HepG2 (cell line): ENCODE results near the gene ODAD4. TPM values are rescaled to one million over a fixed set of nuclear protein-coding genes. Genes with fewer than 3 reads are reported as not detected.
A peak's percentile ranks its signal among the peaks of the same experiment; 100 is the strongest.

Experiments
- ATF7-NPFF ChIP-seq: sonication (generic); formaldehyde crosslinking; IDR thresholded peaks from 2 replicates; pipeline ENCODE4 v1.8.1; 2023; ENCODE audit warnings: mild to moderate bottlenecking, low read depth, missing genetic modification reagents, moderate library complexity
- BORCS8-MEF2B ChIP-seq: sonication (generic); formaldehyde crosslinking; IDR thresholded peaks from 2 replicates; pipeline ENCODE4 v1.8.0; 2022; ENCODE audit warnings: mild to moderate bottlenecking, missing genetic modification reagents
- CEBPG ChIP-seq: IDR thresholded peaks from 2 replicates; pipeline ENCODE4 v1.6.1; 2016
- ESRRA ChIP-seq: sonication (generic); formaldehyde crosslinking; IDR thresholded peaks from 2 replicates; pipeline ENCODE4 v1.5.1; 2020; ENCODE audit warnings: mild to moderate bottlenecking, low read depth, missing genetic modification reagents
- GABPB1 ChIP-seq: IDR thresholded peaks from 2 replicates; pipeline ENCODE4 v1.6.1; 2016; ENCODE audit warnings: mild to moderate bottlenecking, missing genetic modification reagents, moderate library complexity, missing compliant biosample characterization
- KLF12 ChIP-seq: sonication (generic); formaldehyde crosslinking; IDR thresholded peaks from 2 replicates; pipeline ENCODE4 v1.4.0; 2020; ENCODE audit warnings: missing genetic modification reagents, borderline replicate concordance
- MEF2D ChIP-seq: sonication (generic); formaldehyde crosslinking; IDR thresholded peaks from 2 replicates; pipeline ENCODE4 v1.5.1; 2020; ENCODE audit warnings: mild to moderate bottlenecking, missing genetic modification reagents
- PTBP1 ChIP-seq: fragments of 200-400 bp; formaldehyde crosslinking; IDR thresholded peaks from 2 replicates; pipeline ENCODE4 v1.6.1; 2018; ENCODE audit warnings: low read length, low read depth; ENCODE audit not compliant: poor library complexity, severe bottlenecking
- RAD21 ChIP-seq: fragments of 450-650 bp; formaldehyde crosslinking; IDR thresholded peaks from 2 replicates; pipeline ENCODE4 v1.5.0; 2020; ENCODE audit warnings: mild to moderate bottlenecking
- RARA ChIP-seq: IDR thresholded peaks from 2 replicates; pipeline ENCODE4 v1.6.1; 2016; ENCODE audit warnings: missing genetic modification reagents, missing compliant biosample characterization
- SALL2 ChIP-seq: sonication (generic); formaldehyde crosslinking; IDR thresholded peaks from 2 replicates; pipeline ENCODE4 v1.8.1; 2023; ENCODE audit warnings: mild to moderate bottlenecking, missing genetic modification reagents, inconsistent platforms
- SYNCRIP ChIP-seq: fragments of 200-400 bp; formaldehyde crosslinking; IDR thresholded peaks from 2 replicates; pipeline ENCODE4 v1.6.1; 2018; ENCODE audit warnings: mild to moderate bottlenecking, low read depth, low read length; ENCODE audit not compliant: insufficient read depth
- TCF12 ChIP-seq, 2 experiments: fragments of 450-650 bp in 1 of 2; sonication (generic) in 1 of 2; formaldehyde crosslinking in 1 of 2; IDR thresholded peaks; 2 replicates each; pipeline versions ENCODE4 v1.6.1 to v1.8.0; 2017 to 2022; ENCODE audit warnings: antibody characterized with exemption in 1 of 2, mild to moderate bottlenecking in 1 of 2, missing genetic modification reagents in 1 of 2, moderate library complexity in 1 of 2
- USF2 ChIP-seq, 2 experiments: sonication (generic) in 1 of 2; formaldehyde crosslinking in 1 of 2; IDR thresholded peaks; 2 replicates each; pipeline versions ENCODE4 v1.5.1 to v1.6.1; 2011 to 2020; ENCODE audit warnings: borderline replicate concordance in 1 of 2, low read depth in 1 of 2, low read length in 1 of 2, mild to moderate bottlenecking in 1 of 2, missing genetic modification reagents in 1 of 2, moderate library complexity in 1 of 2
- ZBTB10 ChIP-seq: sonication (generic); formaldehyde crosslinking; IDR thresholded peaks from 2 replicates; pipeline ENCODE4 v1.4.0; 2020; ENCODE audit warnings: missing genetic modification reagents, borderline replicate concordance
- ZKSCAN8 ChIP-seq: IDR thresholded peaks from 2 replicates; pipeline ENCODE4 v1.6.1; 2016; ENCODE audit warnings: borderline replicate concordance, missing genetic modification reagents, missing compliant biosample characterization
- ZNF569 ChIP-seq: sonication (generic); formaldehyde crosslinking; IDR thresholded peaks from 2 replicates; pipeline ENCODE4 v1.5.0; 2020; ENCODE audit warnings: mild to moderate bottlenecking, missing genetic modification reagents, moderate library complexity, borderline replicate concordance
- ZNF749 ChIP-seq: sonication (generic); formaldehyde crosslinking; IDR thresholded peaks from 2 replicates; pipeline ENCODE4 v1.8.0; 2022; ENCODE audit warnings: mild to moderate bottlenecking, missing genetic modification reagents, moderate library complexity, borderline replicate concordance
- polyA plus RNA-seq, 8 experiments: library from polyadenylated mRNA; depleted of rRNA in 3 of 8; stranded (reverse) in 7 of 8; unstranded in 1 of 8; fragments of >200 nt; fragmentation: Illumina TruSeq in 4 of 8; extraction: Trizol in 4 of 8; gene quantifications; 2 replicates each; pipeline versions ENCODE4 v1.2.1 to v1.2.3, GENCODE V29; 2011 to 2016; ENCODE audit warnings: low read depth in 4 of 8, missing spikeins in 1 of 8, mixed read lengths in 1 of 8; ENCODE audit not compliant: insufficient read depth in 1 of 8
- total RNA-seq, 5 experiments: library from RNA; depleted of rRNA; stranded (reverse); fragments of >200 nt; fragmentation: Illumina TruSeq; extraction: Trizol; gene quantifications; 2 replicates each; pipeline ENCODE4 v1.2.3, GENCODE V29; 2016; ENCODE audit warnings: low read depth in 1 of 5
- TF ChIP-seq, protein P1 (sequence below): sonication (generic); formaldehyde crosslinking; IDR thresholded peaks from 2 replicates; pipeline ENCODE4 v1.5.1; 2020; ENCODE audit warnings: mild to moderate bottlenecking, missing genetic modification reagents, moderate library complexity
- TF ChIP-seq, protein P2 (sequence below): sonication (generic); formaldehyde crosslinking; conservative IDR thresholded peaks from 2 replicates; pipeline ENCODE4 v1.8.0; 2022; ENCODE audit warnings: low read depth, missing genetic modification reagents

The ODAD4 gene
- total and polyA plus RNA-seq, 2 of the 13 experiments (the other 11 are each of a cell fraction or from before 2014, with no cell fraction given), result 0.48 to 0.53 TPM

DNA sequence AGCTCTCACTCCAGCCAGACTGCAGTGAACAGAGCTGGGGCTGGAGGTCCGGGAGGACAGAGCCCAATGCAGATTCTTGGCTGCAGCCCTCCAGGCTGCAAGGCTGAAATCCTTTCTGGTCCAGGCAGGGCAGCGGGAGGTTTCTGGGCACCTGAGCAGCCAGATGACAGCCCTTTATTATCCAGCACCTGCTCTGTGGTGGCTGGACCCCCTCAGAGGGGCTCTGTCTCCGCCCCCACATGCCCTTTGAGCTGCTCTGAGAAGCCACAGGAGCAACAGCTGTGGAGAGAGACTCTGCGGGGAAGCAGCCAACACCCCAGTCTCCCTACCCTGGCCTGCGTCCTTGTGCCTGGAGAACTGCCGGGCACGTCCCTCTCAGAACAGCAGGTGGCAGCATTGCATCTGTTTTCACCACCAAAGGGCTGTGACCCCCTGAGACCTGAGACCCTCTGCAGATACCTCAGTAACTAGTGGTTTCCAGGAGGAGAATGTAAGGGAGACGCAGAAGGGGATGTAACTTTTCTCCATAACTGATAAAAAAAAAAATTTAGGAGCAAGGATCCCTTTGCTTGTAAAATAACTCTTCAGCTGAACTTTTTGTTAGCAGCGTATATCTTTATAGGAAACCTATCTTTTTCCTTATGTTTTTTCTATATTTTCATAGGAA lies 32.5 kb downstream of the ODAD4 start (continued):
- TF ChIP-seq ZNF569, result no peak
- TF ChIP-seq ZNF749 (CRISPR knock-in tag), result no peak
- no peak for TF ChIP-seq ESRRA (CRISPR knock-in tag)
- peak; percentile 96 for TF ChIP-seq RAD21 (CRISPR knock-in tag)
- TF ChIP-seq MEF2D, result 0 out of 2 replicates have a peak, but pooled peaks have one; percentile 23
- TF ChIP-seq SALL2 (CRISPR knock-in tag), result peak; percentile 54; the same call in 1 of the 2 replicates
- TF ChIP-seq, protein P1, sequence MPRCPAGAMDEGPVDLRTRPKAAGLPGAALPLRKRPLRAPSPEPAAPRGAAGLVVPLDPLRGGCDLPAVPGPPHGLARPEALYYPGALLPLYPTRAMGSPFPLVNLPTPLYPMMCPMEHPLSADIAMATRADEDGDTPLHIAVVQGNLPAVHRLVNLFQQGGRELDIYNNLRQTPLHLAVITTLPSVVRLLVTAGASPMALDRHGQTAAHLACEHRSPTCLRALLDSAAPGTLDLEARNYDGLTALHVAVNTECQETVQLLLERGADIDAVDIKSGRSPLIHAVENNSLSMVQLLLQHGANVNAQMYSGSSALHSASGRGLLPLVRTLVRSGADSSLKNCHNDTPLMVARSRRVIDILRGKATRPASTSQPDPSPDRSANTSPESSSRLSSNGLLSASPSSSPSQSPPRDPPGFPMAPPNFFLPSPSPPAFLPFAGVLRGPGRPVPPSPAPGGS, result peak; percentile 68; the same call in 1 of the 2 replicates
- TF ChIP-seq CEBPG (CRISPR knock-in tag), result peak; percentile 26; the same call in 1 of the 2 replicates
- no peak for TF ChIP-seq KLF12 (CRISPR knock-in tag)
- no peak for TF ChIP-seq SYNCRIP
- 0 out of 2 replicates have a peak, but pooled peaks have one; percentile 34 for TF ChIP-seq RARA (CRISPR knock-in tag)
- TF ChIP-seq GABPB1 (CRISPR knock-in tag), result 0 out of 2 replicates have a peak, but pooled peaks have one; percentile 22
- TF ChIP-seq PTBP1, result no peak
- no peak for TF ChIP-seq ZBTB10 (CRISPR knock-in tag)
- TF ChIP-seq, protein P2, sequence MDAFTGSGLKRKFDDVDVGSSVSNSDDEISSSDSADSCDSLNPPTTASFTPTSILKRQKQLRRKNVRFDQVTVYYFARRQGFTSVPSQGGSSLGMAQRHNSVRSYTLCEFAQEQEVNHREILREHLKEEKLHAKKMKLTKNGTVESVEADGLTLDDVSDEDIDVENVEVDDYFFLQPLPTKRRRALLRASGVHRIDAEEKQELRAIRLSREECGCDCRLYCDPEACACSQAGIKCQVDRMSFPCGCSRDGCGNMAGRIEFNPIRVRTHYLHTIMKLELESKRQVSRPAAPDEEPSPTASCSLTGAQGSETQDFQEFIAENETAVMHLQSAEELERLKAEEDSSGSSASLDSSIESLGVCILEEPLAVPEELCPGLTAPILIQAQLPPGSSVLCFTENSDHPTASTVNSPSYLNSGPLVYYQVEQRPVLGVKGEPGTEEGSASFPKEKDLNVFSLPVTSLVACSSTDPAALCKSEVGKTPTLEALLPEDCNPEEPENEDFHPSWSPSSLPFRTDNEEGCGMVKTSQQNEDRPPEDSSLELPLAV, result no peak
- no peak for TF ChIP-seq ATF7-NPFF (CRISPR knock-in tag)
- no peak for TF ChIP-seq USF2 (IDR thresholded peaks at IDR 0.05; ENCODE audit: low read depth, low read length)
- TF ChIP-seq USF2 (CRISPR knock-in tag; IDR thresholded peaks at IDR 0.05; ENCODE audit: borderline replicate concordance), result no peak
- TF ChIP-seq BORCS8-MEF2B, result peak; percentile 69; the same call in 1 of the 2 replicates
- TF ChIP-seq ZKSCAN8, result no peak
- no peak for TF ChIP-seq TCF12 (IDR thresholded peaks at IDR 0.05)
- no peak for TF ChIP-seq TCF12 (CRISPR knock-in tag; IDR thresholded peaks at IDR 0.05)
